Measurements from ENCODE around the gene COL5A3. TPM values are rescaled to one million over a fixed set of nuclear protein-coding genes. Genes with fewer than 3 reads are reported as not detected.
"Not testable (repeated sequence)": the region's sequence is repeated elsewhere in the genome, so short reads cannot be mapped to it uniquely, and the experiment has no call there.

Gene COL5A3
- total and polyA plus RNA-seq, 5 experiments from 2014 or later, result not detected

GRCh38 chr19:10023096-10023495 lies 12.8 kb upstream of the COL5A3 start:
- POLR2A ChIA-PET, H3K4me3 Mint-ChIP-seq, H3K9me3 Mint-ChIP-seq, DNase-seq, H3K36me3 Mint-ChIP-seq, ATAC-seq: not testable (repeated sequence)
- Mint-ChIP-seq H3K4me1 (peaks cover 0 to 10% (median 3%) of the 10 kb centered on the region in 4 donors), H3K27me3 (peaks cover 9 to 23% (median 10%) of the 10 kb centered on the region in 5 donors), H3K27ac (peak overlapping the region in 1 of 10 donors; percentile 33)

- Mint-ChIP-seq H3K4me3 (no peak overlapping the region), H3K36me3 (no peaks in the 10 kb centered on the region), H3K4me1 (peaks cover 0 to 4% (median 2%) of the 10 kb centered on the region in 4 donors), H3K27ac (no peak overlapping the region), H3K27me3 (peaks cover 5 to 19% (median 11%) of the 10 kb centered on the region in 5 donors), H3K9me3 (no peaks in the 10 kb centered on the region)
- POLR2A ChIA-PET, result interaction anchor here (0.7 kb wide), 1 partner anchor 14 kb away, joined by 3 read pairs; no protein-coding TSS in a partner anchor
- DNase-seq, result no peak
- no peak for ATAC-seq
These were observed 11.6 kb upstream of the COL5A3 start for GRCh38 chr19:10021863-10022262.

GRCh38 chr19:10021446-10021845 lies 11.1 kb upstream of the COL5A3 start:
- peaks cover 1 to 19% (median 11%) of the 10 kb centered on the region in 5 donors for H3K27me3 Mint-ChIP-seq
- H3K4me3 Mint-ChIP-seq, result no peak overlapping the region
- DNase-seq (no peak), ATAC-seq (no peak)
- H3K4me1 Mint-ChIP-seq, result peaks cover 0 to 4% (median 2%) of the 10 kb centered on the region in 4 donors
- H3K27ac Mint-ChIP-seq, result no peak overlapping the region
- POLR2A ChIA-PET, result no interaction called here
- H3K9me3 Mint-ChIP-seq, result no peaks in the 10 kb centered on the region
- no peaks in the 10 kb centered on the region for H3K36me3 Mint-ChIP-seq

GRCh38 chr19:10020851-10021250 lies 10.5 kb upstream of the COL5A3 start:
- H3K4me3 Mint-ChIP-seq, result no peak overlapping the region
- ATAC-seq (no peak), DNase-seq (no peak)
- peaks cover 0 to 4% (median 2%) of the 10 kb centered on the region in 4 donors for H3K4me1 Mint-ChIP-seq
- no peaks in the 10 kb centered on the region for H3K9me3 Mint-ChIP-seq
- H3K27me3 Mint-ChIP-seq, result peaks cover 0 to 18% (median 10%) of the 10 kb centered on the region in 5 donors
- H3K27ac Mint-ChIP-seq, result no peak overlapping the region
- POLR2A ChIA-PET, result no interaction called here
- H3K36me3 Mint-ChIP-seq, result no peaks in the 10 kb centered on the region

- H3K27me3 Mint-ChIP-seq, result peaks cover 0 to 18% (median 10%) of the 10 kb centered on the region in 5 donors
- H3K27ac Mint-ChIP-seq, result no peak overlapping the region
- no peak overlapping the region for H3K4me3 Mint-ChIP-seq
- ATAC-seq, result no peak
- H3K4me1 Mint-ChIP-seq, result peaks cover 0 to 4% (median 2%) of the 10 kb centered on the region in 4 donors
- DNase-seq, result no peak
- H3K9me3 Mint-ChIP-seq, result no peaks in the 10 kb centered on the region
- H3K36me3 Mint-ChIP-seq, result no peaks in the 10 kb centered on the region
- POLR2A ChIA-PET, result no interaction called here
These were observed 8.9 kb upstream of the COL5A3 start for GRCh38 chr19:10019246-10019645.

GRCh38 chr19:10018786-10019185 lies 8.5 kb upstream of the COL5A3 start:
- DNase-seq (no peak), ATAC-seq (no peak)
- H3K27me3 Mint-ChIP-seq, result peaks cover 4 to 18% (median 10%) of the 10 kb centered on the region in 5 donors
- peaks cover 0 to 4% (median 2%) of the 10 kb centered on the region in 4 donors for H3K4me1 Mint-ChIP-seq
- H3K36me3 Mint-ChIP-seq, result no peaks in the 10 kb centered on the region
- no peak overlapping the region for H3K27ac Mint-ChIP-seq
- POLR2A ChIA-PET, result no interaction called here
- H3K9me3 Mint-ChIP-seq, result no peaks in the 10 kb centered on the region
- no peak overlapping the region for H3K4me3 Mint-ChIP-seq

- Mint-ChIP-seq H3K36me3 (no peaks in the 10 kb centered on the region), H3K4me3 (no peak overlapping the region), H3K27ac (no peak overlapping the region), H3K27me3 (peaks cover 7 to 23% (median 16%) of the 10 kb centered on the region in 5 donors), H3K4me1 (peaks cover 0 to 4% (median 2%) of the 10 kb centered on the region in 4 donors), H3K9me3 (no peaks in the 10 kb centered on the region)
- DNase-seq (no peak), ATAC-seq (no peak)
- POLR2A ChIA-PET, result no interaction called here
These were observed 8.0 kb upstream of the COL5A3 start for GRCh38 chr19:10018263-10018662.

- no peak overlapping the region for H3K27ac Mint-ChIP-seq
- H3K4me1 Mint-ChIP-seq, result peaks cover 4 to 8% (median 6%) of the 10 kb centered on the region in 4 donors
- peaks cover 24 to 53% (median 37%) of the 10 kb centered on the region in 5 donors for H3K27me3 Mint-ChIP-seq
- POLR2A ChIA-PET, result no interaction called here
- ATAC-seq, result no peak
- DNase-seq, result no peak
- H3K4me3 Mint-ChIP-seq, result no peak overlapping the region
- H3K36me3 Mint-ChIP-seq, result peaks cover 0 to 6% (median 5%) of the 10 kb centered on the region in 3 donors
- H3K9me3 Mint-ChIP-seq, result peaks cover 0 to 4% (median 0%) of the 10 kb centered on the region in 9 donors
These were observed 3.7 kb upstream of the COL5A3 start for GRCh38 chr19:10013834-10014618.

GRCh38 chr19:10013316-10013715 lies 3.0 kb upstream of the COL5A3 start, which contains the start of gene RDH8:
TSS of gene RDH8 (plus strand) at chr19:10013483. CDS start at chr19:10013498, 15 bp downstream.
- Mint-ChIP-seq H3K27ac (no peak within 1 kb of the TSS), H3K9me3 (peaks cover 0 to 7% (median 0%) of the 10 kb centered on the region in 9 donors), H3K4me1 (peaks cover 8 to 15% (median 9%) of the 10 kb centered on the region in 4 donors), H3K27me3 (peaks cover 29 to 60% (median 44%) of the 10 kb centered on the region in 5 donors), H3K36me3 (peaks cover 0 to 12% (median 6%) of the 10 kb centered on the region in 3 donors), H3K4me3 (no peak within 1 kb of the TSS)
- DNase-seq (no peak), ATAC-seq (no peak)
- POLR2A ChIA-PET, result no interaction called here

- ATAC-seq (no peak), DNase-seq (no peak)
- peaks cover 10 to 15% (median 14%) of the 10 kb centered on the region in 4 donors for H3K4me1 Mint-ChIP-seq
- POLR2A ChIA-PET, result no interaction called here
- peaks cover 0 to 15% (median 8%) of the 10 kb centered on the region in 3 donors for H3K36me3 Mint-ChIP-seq
- H3K9me3 Mint-ChIP-seq, result peaks cover 0 to 7% (median 0%) of the 10 kb centered on the region in 9 donors
- no peak overlapping the region for H3K4me3 Mint-ChIP-seq
- peaks cover 38 to 71% (median 55%) of the 10 kb centered on the region in 5 donors for H3K27me3 Mint-ChIP-seq
- no peak overlapping the region for H3K27ac Mint-ChIP-seq
These were observed 1.7 kb upstream of the COL5A3 start for GRCh38 chr19:10011974-10012373.

- Mint-ChIP-seq H3K4me3 (peak overlapping the region in 4 of 10 donors; percentile 15 to 53 (median 28)), H3K27ac (no peak overlapping the region), H3K9me3 (peaks cover 0 to 7% (median 0%) of the 10 kb centered on the region in 9 donors), H3K27me3 (peaks cover 41 to 75% (median 58%) of the 10 kb centered on the region in 5 donors), H3K36me3 (peaks cover 0 to 15% (median 10%) of the 10 kb centered on the region in 3 donors), H3K4me1 (peaks cover 11 to 20% (median 14%) of the 10 kb centered on the region in 4 donors)
- POLR2A ChIA-PET, result no interaction called here
- no peak for DNase-seq
- no peak for ATAC-seq
These were observed 635 bp upstream of the COL5A3 start for GRCh38 chr19:10010939-10011338.

- H3K36me3 Mint-ChIP-seq, result peaks cover 0 to 15% (median 10%) of the 10 kb centered on the region in 3 donors
- peaks cover 41 to 87% (median 62%) of the 10 kb centered on the region in 5 donors for H3K27me3 Mint-ChIP-seq
- DNase-seq (no peak), ATAC-seq (no peak)
- peak overlapping the region in 7 of 10 donors; percentile 11 to 69 (median 61) for H3K4me3 Mint-ChIP-seq
- peaks cover 0 to 7% (median 0%) of the 10 kb centered on the region in 9 donors for H3K9me3 Mint-ChIP-seq
- H3K27ac Mint-ChIP-seq, result peak overlapping the region in 1 of 10 donors; percentile 52
- peaks cover 11 to 20% (median 15%) of the 10 kb centered on the region in 4 donors for H3K4me1 Mint-ChIP-seq
- POLR2A ChIA-PET, result no interaction called here
These were observed 535 bp downstream of the COL5A3 start for GRCh38 chr19:10009714-10010224.
